ENCODE measurements around the gene CCNY.

GRCh38 chr10:35351021-35351420 lies 14.7 kb downstream of the CCNY start:
- TF ChIP-seq, protein P1, sequence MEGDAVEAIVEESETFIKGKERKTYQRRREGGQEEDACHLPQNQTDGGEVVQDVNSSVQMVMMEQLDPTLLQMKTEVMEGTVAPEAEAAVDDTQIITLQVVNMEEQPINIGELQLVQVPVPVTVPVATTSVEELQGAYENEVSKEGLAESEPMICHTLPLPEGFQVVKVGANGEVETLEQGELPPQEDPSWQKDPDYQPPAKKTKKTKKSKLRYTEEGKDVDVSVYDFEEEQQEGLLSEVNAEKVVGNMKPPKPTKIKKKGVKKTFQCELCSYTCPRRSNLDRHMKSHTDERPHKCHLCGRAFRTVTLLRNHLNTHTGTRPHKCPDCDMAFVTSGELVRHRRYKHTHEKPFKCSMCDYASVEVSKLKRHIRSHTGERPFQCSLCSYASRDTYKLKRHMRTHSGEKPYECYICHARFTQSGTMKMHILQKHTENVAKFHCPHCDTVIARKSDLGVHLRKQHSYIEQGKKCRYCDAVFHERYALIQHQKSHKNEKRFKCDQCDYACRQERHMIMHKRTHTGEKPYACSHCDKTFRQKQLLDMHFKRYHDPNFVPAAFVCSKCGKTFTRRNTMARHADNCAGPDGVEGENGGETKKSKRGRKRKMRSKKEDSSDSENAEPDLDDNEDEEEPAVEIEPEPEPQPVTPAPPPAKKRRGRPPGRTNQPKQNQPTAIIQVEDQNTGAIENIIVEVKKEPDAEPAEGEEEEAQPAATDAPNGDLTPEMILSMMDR (IDR thresholded peaks at IDR 0.05): no peak
- TF ChIP-seq POLR2A (IDR thresholded peaks at IDR 0.05) (no peak), EP300 (IDR thresholded peaks at IDR 0.05) (no peak), POLR2AphosphoS5 (IDR thresholded peaks at IDR 0.05) (no peak)
